Ishikawa (cell line): ENCODE measurements around the gene GRHL1.

Experiments
- RAD21 ChIP-seq: IDR thresholded peaks from 2 replicates; pipeline ENCODE4 v1.6.1; 2012; ENCODE audit warnings: low read depth
- TAF1 ChIP-seq: IDR thresholded peaks from 2 replicates; pipeline ENCODE4 v1.6.1; 2012; ENCODE audit warnings: low read depth, mild to moderate bottlenecking
- TCF12 ChIP-seq: IDR thresholded peaks from 2 replicates; pipeline ENCODE4 v1.6.1; 2012; ENCODE audit warnings: low read depth
- YY1 ChIP-seq: IDR thresholded peaks from 2 replicates; pipeline ENCODE4 v1.6.1; 2012; ENCODE audit warnings: low read depth
- ZBTB7A ChIP-seq: IDR thresholded peaks from 2 replicates; pipeline ENCODE4 v1.6.1; 2012; ENCODE audit warnings: low read depth

GRCh38 chr2:9993488-9994165 lies 42.1 kb downstream of the GRHL1 start:
- TF ChIP-seq TAF1 (no peak), ZBTB7A (no peak), YY1 (no peak), TCF12 (no peak), RAD21 (no peak)
